ENCODE results near the gene CCPG1.

- no peak for TF ChIP-seq CTCF (conservative IDR thresholded peaks at IDR 0.05 in 1 of 2, IDR thresholded peaks at IDR 0.05 in 1 of 2; ENCODE audit: low read depth in 1 of 2, low read length in 2 of 2)
- no peak for TF ChIP-seq EZH2 (IDR thresholded peaks at IDR 0.05; ENCODE audit: low read length, missing control alignments)
Observed at GRCh38 chr15:55349282-55349681, 58.9 kb downstream of the CCPG1 start.

All from fibroblast of lung (primary cell).